Stimulated activated naive CD8-positive, alpha-beta T cell treated with anti-CD3 and anti-CD28 coated beads, Interleukin-15, amount 100 ng/mL, for 72 hours (primary cell): ENCODE results near the gene ALDH18A1.
A peak's percentile ranks its signal among the peaks of the same experiment; 100 is the strongest.

Experiments
- ATAC-seq: fragments of 150-1000 bp; cut with Tn5 transposase; 2 replicates; pipeline ENCODE4 v1.10.0; 2021; ENCODE audit warnings: mild to moderate bottlenecking, moderate library complexity
- DNase-seq, 2 donors: peaks; one replicate each; pipeline ENCODE4 v3.0.0; 2021 to 2022
- H3K27ac Mint-ChIP-seq, 2 donors: one replicate each; pipeline ENCODE4 v1.8.0; 2022; ENCODE audit warnings: mild to moderate bottlenecking in 2 of 2, mixed read lengths in 2 of 2, moderate library complexity in 2 of 2
- H3K27me3 Mint-ChIP-seq: one replicate; pipeline ENCODE4 v1.8.0; 2022; ENCODE audit warnings: mixed read lengths
- H3K4me1 Mint-ChIP-seq: one replicate; pipeline ENCODE4 v1.8.0; 2022; ENCODE audit warnings: mild to moderate bottlenecking, mixed read lengths
- H3K4me3 Mint-ChIP-seq, 2 donors: one replicate each; pipeline ENCODE4 v1.8.0; 2022; ENCODE audit warnings: mild to moderate bottlenecking in 2 of 2, mixed read lengths in 2 of 2, moderate library complexity in 1 of 2
- H3K9me3 Mint-ChIP-seq, 2 donors: one replicate each; pipeline ENCODE4 v1.8.0; 2022; ENCODE audit warnings: mixed read lengths in 2 of 2

ALDH18A1 gene

DNA sequence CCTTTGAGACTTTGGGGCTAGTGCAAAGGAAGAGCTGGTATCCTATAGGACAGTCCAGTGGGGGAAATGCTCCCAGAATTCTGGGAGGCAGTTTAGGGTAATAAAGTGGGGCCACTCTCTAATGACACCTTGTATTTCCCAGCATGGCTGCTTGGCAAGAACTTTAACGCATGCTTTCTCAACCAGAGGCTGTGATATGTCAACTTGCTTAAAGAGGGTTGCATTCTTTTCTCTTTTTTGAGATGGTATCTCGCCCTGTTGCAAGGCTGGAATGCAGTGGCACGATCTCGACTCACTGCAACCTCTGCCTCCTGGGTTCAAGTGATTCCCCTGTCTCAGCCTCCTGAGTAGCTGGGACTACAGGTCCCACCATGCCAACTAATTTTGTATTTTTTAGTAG, 38.4 kb downstream of the ALDH18A1 start:
- Mint-ChIP-seq H3K27ac (peak overlapping the region in 1 of 2 donors; percentile 65), H3K27me3 (no peaks in the 10 kb centered on the region), H3K9me3 (no peaks in the 10 kb centered on the region), H3K4me3 (no peak overlapping the region), H3K4me1 (no peaks in the 10 kb centered on the region)
- DNase-seq = no peak
- no peak for ATAC-seq

GRCh38 chr10:95616446-95616845, 40.1 kb downstream of the ALDH18A1 start:
- H3K4me3 Mint-ChIP-seq = no peak overlapping the region
- H3K27me3 Mint-ChIP-seq = no peaks in the 10 kb centered on the region
- DNase-seq = no peak
- no peak overlapping the region for H3K27ac Mint-ChIP-seq
- no peaks in the 10 kb centered on the region for H3K9me3 Mint-ChIP-seq
- no peak for ATAC-seq
- H3K4me1 Mint-ChIP-seq = no peaks in the 10 kb centered on the region

- H3K27ac Mint-ChIP-seq = peak overlapping the region in 1 of 2 donors; percentile 54
- no peaks in the 10 kb centered on the region for H3K4me1 Mint-ChIP-seq
- DNase-seq = no peak
- no peak for ATAC-seq
- no peaks in the 10 kb centered on the region for H3K9me3 Mint-ChIP-seq
- no peaks in the 10 kb centered on the region for H3K27me3 Mint-ChIP-seq
- H3K4me3 Mint-ChIP-seq = no peak overlapping the region
These were observed 43.2 kb downstream of the ALDH18A1 start for GRCh38 chr10:95613330-95613729.

- ATAC-seq (no peak), DNase-seq (no peak)
- H3K27ac Mint-ChIP-seq = peak overlapping the region in 1 of 2 donors; percentile 6
- H3K4me1 Mint-ChIP-seq = no peaks in the 10 kb centered on the region
- H3K9me3 Mint-ChIP-seq = no peaks in the 10 kb centered on the region
- no peaks in the 10 kb centered on the region for H3K27me3 Mint-ChIP-seq
- no peak overlapping the region for H3K4me3 Mint-ChIP-seq
These were observed 45.8 kb downstream of the ALDH18A1 start for GRCh38 chr10:95610727-95611126.

GRCh38 chr10:95606922-95607321, 49.6 kb downstream of the ALDH18A1 start:
- H3K27ac Mint-ChIP-seq = peak overlapping the region in 1 of 2 donors; percentile 81
- DNase-seq (no peak), ATAC-seq (no peak)
- H3K27me3 Mint-ChIP-seq = no peaks in the 10 kb centered on the region
- H3K4me1 Mint-ChIP-seq = no peaks in the 10 kb centered on the region
- no peaks in the 10 kb centered on the region for H3K9me3 Mint-ChIP-seq
- H3K4me3 Mint-ChIP-seq = no peak overlapping the region

DNA sequence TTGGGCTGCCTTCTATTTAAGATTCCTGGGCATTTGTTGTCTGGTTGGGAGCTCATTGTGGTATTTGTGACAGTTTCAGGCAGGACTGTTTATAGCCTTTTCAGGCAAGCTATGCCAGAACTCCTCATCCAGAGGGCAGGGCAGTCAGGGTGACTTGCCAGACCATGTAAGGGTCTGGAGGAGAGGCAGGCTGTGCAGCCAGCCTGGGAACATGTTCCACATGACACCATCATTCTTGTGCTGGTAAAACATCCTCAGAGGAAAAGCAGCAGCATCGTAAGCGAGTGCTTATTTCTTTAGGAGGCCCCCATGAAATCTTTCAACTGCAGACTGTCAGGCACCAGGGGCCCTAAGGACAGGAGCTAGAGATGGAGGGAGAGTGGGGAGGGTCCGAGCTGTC, 51.3 kb downstream of the ALDH18A1 start:
- DNase-seq (no peak), ATAC-seq (no peak)
- no peak overlapping the region for H3K4me3 Mint-ChIP-seq
- peak overlapping the region in 1 of 2 donors; percentile 16 for H3K27ac Mint-ChIP-seq
- H3K4me1 Mint-ChIP-seq = no peaks in the 10 kb centered on the region
- no peaks in the 10 kb centered on the region for H3K9me3 Mint-ChIP-seq
- no peaks in the 10 kb centered on the region for H3K27me3 Mint-ChIP-seq

DNA sequence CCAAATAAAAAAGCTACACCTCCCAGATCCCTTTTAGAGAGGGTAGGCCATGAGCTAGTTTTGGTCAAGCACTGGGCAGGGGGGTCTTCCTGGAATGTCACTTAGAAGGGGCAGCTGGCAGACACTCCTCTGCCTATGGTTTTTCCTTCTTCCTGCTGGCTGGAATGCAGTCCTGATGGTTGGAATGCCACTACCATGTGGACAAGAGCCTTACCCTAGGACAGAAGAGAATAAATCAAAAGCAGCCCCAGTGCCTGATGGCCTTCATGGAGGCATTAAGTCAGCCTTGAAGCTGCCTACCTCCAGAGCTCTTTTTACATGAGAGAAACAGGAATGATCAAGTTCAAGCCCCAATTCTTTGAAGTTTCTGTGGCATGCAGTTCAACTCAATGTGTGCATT, 51.9 kb downstream of the ALDH18A1 start:
- Mint-ChIP-seq H3K4me3 (no peak overlapping the region), H3K9me3 (no peaks in the 10 kb centered on the region), H3K27ac (no peak overlapping the region), H3K27me3 (no peaks in the 10 kb centered on the region), H3K4me1 (no peaks in the 10 kb centered on the region)
- DNase-seq (no peak), ATAC-seq (no peak)

- no peaks in the 10 kb centered on the region for H3K27me3 Mint-ChIP-seq
These were observed 54.1 kb downstream of the ALDH18A1 start for GRCh38 chr10:95602382-95602781.

GRCh38 chr10:95601116-95601719, 55.3 kb downstream of the ALDH18A1 start:
- Mint-ChIP-seq H3K27me3 (peaks cover 9% of the 10 kb centered on the region), H3K4me1 (no peaks in the 10 kb centered on the region), H3K4me3 (no peak overlapping the region), H3K27ac (no peak overlapping the region), H3K9me3 (no peaks in the 10 kb centered on the region)
- ATAC-seq (peak; percentile 64), DNase-seq (peak; percentile 30 to 31)

More at GRCh38 chr10:95602382-95602781, 54.1 kb downstream of the ALDH18A1 start:
- Mint-ChIP-seq H3K9me3 (no peaks in the 10 kb centered on the region), H3K4me1 (no peaks in the 10 kb centered on the region), H3K27ac (no peak overlapping the region), H3K4me3 (no peak overlapping the region)
- DNase-seq (no peak), ATAC-seq (no peak)

GRCh38 chr10:95600158-95600557, 56.4 kb downstream of the ALDH18A1 start:
- no peak for DNase-seq
- Mint-ChIP-seq H3K27me3 (peaks cover 9% of the 10 kb centered on the region), H3K4me1 (no peaks in the 10 kb centered on the region), H3K27ac (no peak overlapping the region), H3K4me3 (no peak overlapping the region), H3K9me3 (no peaks in the 10 kb centered on the region)
- no peak for ATAC-seq

DNA sequence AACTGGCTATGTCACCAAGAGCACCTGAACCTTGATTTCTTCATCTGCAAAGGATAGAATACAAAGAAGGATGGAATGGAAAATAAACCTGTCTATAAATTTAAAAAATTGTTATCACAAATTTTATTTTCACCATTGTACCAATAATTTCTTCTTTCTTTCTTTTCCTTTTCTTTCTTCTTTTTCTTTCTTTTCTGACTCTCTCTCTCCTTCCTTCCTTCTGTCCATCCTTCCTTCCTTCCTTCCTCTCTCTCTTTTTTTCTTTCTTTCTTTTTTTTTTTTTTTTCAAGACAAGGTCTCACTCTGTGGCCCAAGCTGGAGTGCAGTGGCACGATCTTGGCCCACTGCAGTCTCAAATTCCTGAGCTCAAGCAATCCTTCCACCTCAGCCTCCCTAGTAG, 58.7 kb downstream of the ALDH18A1 start:
- peaks cover 9% of the 10 kb centered on the region for H3K27me3 Mint-ChIP-seq
- no peak for DNase-seq
- no peaks in the 10 kb centered on the region for H3K9me3 Mint-ChIP-seq
- no peak for ATAC-seq
- no peak overlapping the region for H3K4me3 Mint-ChIP-seq
- H3K4me1 Mint-ChIP-seq = no peaks in the 10 kb centered on the region
- H3K27ac Mint-ChIP-seq = no peak overlapping the region

DNA sequence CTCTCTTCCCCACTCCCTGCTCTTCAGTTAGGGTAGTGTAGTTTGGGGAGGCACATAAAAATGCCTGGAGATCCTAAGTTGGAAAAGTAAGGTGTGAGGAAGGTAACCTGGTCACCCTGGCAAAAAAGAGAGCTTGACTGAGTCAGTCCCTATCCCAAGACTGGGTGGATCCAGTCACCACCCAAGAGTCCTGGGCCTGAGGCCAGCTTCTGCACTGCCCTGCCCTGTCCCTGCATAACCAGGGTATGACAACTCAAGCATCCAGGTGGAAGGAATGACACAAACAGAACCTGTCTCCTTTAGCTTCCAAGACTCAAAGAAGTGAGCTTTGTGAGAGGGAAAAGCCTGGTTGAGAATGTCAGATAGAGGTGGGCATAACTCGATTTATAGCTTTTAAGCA, 68.5 kb downstream of the ALDH18A1 start:
- no peaks in the 10 kb centered on the region for H3K9me3 Mint-ChIP-seq
- peaks cover 7% of the 10 kb centered on the region for H3K27me3 Mint-ChIP-seq
- no peaks in the 10 kb centered on the region for H3K4me1 Mint-ChIP-seq
- H3K27ac Mint-ChIP-seq = no peak overlapping the region
- H3K4me3 Mint-ChIP-seq = no peak overlapping the region
- ATAC-seq = no peak
- DNase-seq = no peak

DNA sequence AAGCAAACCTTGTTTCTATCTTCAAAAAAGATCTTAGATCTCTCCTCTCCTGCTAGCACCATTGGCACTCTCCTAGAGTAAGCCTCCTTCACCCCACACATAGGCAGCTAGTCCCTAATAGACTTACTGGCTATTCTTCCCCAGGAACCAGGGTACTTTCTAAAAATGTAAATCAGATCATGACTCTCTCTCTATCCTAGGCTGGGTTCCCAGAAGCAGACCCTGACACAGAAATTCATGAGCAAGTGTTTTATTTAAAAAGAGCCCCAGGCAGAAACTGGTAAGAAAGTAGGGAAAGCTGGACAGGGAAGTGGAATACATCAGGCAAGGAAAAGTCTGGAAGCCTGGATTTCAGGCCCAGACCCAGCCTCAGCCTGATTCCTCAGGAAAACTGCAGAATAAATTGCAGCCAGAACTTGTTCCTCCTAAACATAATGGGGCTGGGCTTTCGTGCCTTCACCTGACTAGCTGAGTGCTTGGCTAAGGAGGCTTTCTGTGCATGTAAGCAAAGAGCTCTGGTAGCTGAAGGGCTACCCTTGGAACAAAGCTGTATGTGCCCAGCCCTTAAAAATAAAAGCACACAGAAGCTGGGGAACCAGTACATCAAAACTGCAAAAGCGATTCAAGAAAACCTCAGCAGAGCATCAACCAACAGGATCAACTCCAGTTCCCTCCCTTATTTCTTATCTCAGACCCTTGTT, 76.5 kb downstream of the ALDH18A1 start:
- peaks cover 24% of the 10 kb centered on the region for H3K27me3 Mint-ChIP-seq
- H3K27ac Mint-ChIP-seq = no peak overlapping the region
- H3K9me3 Mint-ChIP-seq = no peaks in the 10 kb centered on the region
- H3K4me3 Mint-ChIP-seq = no peak overlapping the region
- DNase-seq (no peak), ATAC-seq (no peak)
- H3K4me1 Mint-ChIP-seq = no peaks in the 10 kb centered on the region

DNA sequence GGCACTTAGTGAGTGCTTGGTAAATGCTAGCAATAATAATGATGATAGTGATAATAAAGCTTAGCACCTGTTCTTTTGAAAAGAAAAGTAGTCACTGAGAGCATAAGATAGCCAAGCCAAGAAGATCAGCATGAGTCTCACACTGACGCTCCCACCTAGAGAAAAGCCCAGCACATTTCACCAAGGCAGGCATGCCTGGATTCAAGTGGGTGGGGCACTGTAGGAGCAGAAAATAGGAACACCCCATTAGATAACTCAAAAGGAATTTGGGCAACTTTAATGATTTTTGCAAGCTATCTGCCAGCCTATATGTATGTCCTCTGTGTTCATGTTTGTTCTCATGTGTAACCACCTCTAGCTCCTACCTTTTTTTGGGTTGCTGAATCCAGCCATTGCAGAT, 77.2 kb downstream of the ALDH18A1 start:
- no peaks in the 10 kb centered on the region for H3K4me1 Mint-ChIP-seq
- no peak for ATAC-seq
- H3K9me3 Mint-ChIP-seq = no peaks in the 10 kb centered on the region
- DNase-seq = no peak
- no peak overlapping the region for H3K4me3 Mint-ChIP-seq
- H3K27ac Mint-ChIP-seq = no peak overlapping the region
- H3K27me3 Mint-ChIP-seq = peaks cover 31% of the 10 kb centered on the region

GRCh38 chr10:95578619-95579018, 77.9 kb downstream of the ALDH18A1 start:
- H3K27me3 Mint-ChIP-seq = peaks cover 38% of the 10 kb centered on the region
- no peaks in the 10 kb centered on the region for H3K9me3 Mint-ChIP-seq
- H3K4me3 Mint-ChIP-seq = no peak overlapping the region
- H3K27ac Mint-ChIP-seq = no peak overlapping the region
- no peaks in the 10 kb centered on the region for H3K4me1 Mint-ChIP-seq
- DNase-seq (no peak), ATAC-seq (no peak)

DNA sequence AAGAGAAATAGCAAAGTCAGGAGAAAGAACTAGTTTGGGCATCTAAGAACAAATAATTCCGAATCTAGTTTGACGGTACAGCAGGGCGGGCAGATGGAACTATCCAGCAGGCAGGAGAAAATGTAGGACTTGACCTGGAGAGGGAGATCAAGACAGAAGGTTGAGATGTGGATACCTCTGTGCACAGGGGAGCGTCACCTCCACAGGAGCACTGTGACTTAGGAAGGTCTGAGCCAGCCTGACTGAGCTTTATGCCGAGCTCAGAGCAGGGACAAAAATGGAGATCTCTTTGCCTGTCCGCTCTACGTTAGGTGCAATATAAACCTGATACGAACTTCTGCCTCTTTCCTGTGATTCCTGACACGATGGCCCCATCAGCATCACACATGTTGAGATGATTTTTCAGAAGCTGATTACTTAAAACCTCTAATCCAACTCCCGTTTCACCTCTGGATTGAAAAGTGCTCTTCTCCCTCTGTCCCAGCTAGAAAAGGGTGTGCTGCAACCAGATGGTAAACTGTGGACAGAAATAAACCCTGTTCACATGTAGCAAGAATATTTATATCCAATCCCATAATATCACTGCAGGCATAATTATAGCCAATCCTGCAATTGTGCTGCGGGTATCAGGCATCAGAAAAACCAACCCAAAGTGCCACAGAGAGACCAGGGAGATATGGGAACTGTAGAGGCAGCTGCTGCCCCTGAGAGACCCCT, 81.7 kb downstream of the ALDH18A1 start:
- H3K4me1 Mint-ChIP-seq = no peaks in the 10 kb centered on the region
- no peak overlapping the region for H3K27ac Mint-ChIP-seq
- DNase-seq (no peak), ATAC-seq (no peak)
- no peaks in the 10 kb centered on the region for H3K9me3 Mint-ChIP-seq
- peaks cover 39% of the 10 kb centered on the region for H3K27me3 Mint-ChIP-seq
- no peak overlapping the region for H3K4me3 Mint-ChIP-seq
